Measurements from ENCODE around the gene ATP1B1. TPM values are rescaled to one million over a fixed set of nuclear protein-coding genes. Genes with fewer than 3 reads are reported as not detected.

Gene ATP1B1
- total and polyA plus RNA-seq, 9 of the 15 experiments (the other 6 are each of a cell fraction or from before 2014, with no cell fraction given): 0.76 to 3.0 (median 1.7) TPM

GRCh38 chr1:169103002-169103401 is 3.5 kb upstream of the ATP1B1 start (continued):
- no peak for TF ChIP-seq BCLAF1 (IDR thresholded peaks at IDR 0.05; ENCODE audit: borderline replicate concordance in 1 of 2, control insufficient read depth in 1 of 2, low read depth in 2 of 2, low read length in 1 of 2)
- TF ChIP-seq TARDBP (IDR thresholded peaks at IDR 0.05): no peak

- intact Hi-C loops (cut with micrococcal nuclease) (loop anchor here (10.0 kb wide), 1 partner anchor 441 kb away; no protein-coding TSS in a partner anchor), in situ Hi-C loops (cut with MboI) (no loop called here)
- Histone ChIP-seq H3K4me2 (ENCODE audit: insufficient read depth, low read length) (no peak overlapping the region), H4K20me1 (replicated peaks; ENCODE audit: control insufficient read depth, insufficient read depth, low read length) (no peaks in the 10 kb centered on the region), H3K9me3 (replicated peaks; ENCODE audit: control insufficient read depth, insufficient read depth, low read depth, low read length) (no peaks in the 10 kb centered on the region), H3K27ac (ENCODE audit: extremely low read depth, low read depth, low read length) (no peak overlapping the region), H3K79me2 (ENCODE audit: control insufficient read depth, insufficient read depth, low read length) (no peaks in the 10 kb centered on the region), H2AFZ (ENCODE audit: low read depth, low read length) (no peak overlapping the region), H3K4me3 (no peak overlapping the region), H3K27me3 (ENCODE audit: control insufficient read depth in 2 of 2, insufficient read depth in 2 of 2, low read length in 2 of 2) (peaks cover 15 to 51% of the 10 kb centered on the region in 2 experiments), H3K9ac (ENCODE audit: insufficient read depth in 1 of 2, low read depth in 2 of 2, low read length in 2 of 2) (no peak overlapping the region), H3K9me1 (ENCODE audit: control insufficient read depth, insufficient read depth, low read length) (no peaks in the 10 kb centered on the region), H3K4me1 (replicated peaks in 1 of 2; ENCODE audit: control insufficient read depth in 2 of 2, insufficient read depth in 2 of 2, low read length in 2 of 2) (peaks cover 3 to 18% of the 10 kb centered on the region in 2 experiments; a peak in 4 of 5 replicates), H3K36me3 (ENCODE audit: control insufficient read depth, insufficient read depth, low read length) (no peaks in the 10 kb centered on the region)
- ChIA-PET POLR2A (interaction anchor here (1.4 kb wide), 1 partner anchor 9 kb away, joined by 8 read pairs; no protein-coding TSS in a partner anchor), CTCF (ENCODE audit: low intra/inter-chr PET ratio) (no interaction called here)
- TF ChIP-seq ESRRA (IDR thresholded peaks at IDR 0.05; ENCODE audit: borderline replicate concordance, low read depth) (peak; percentile 57; the same call in 1 of the 2 replicates), SMC3 (conservative IDR thresholded peaks at IDR 0.05; ENCODE audit: insufficient read depth, low read depth, low read length) (no peak), ZNF280B (CRISPR knock-in tag; IDR thresholded peaks at IDR 0.05) (no peak)
- ATAC-seq (no peak), FAIRE-seq (no peak), DNase-seq (ENCODE audit: extremely low read depth in 1 of 4, low spot score in 3 of 4) (no peak)
- WGBS (ENCODE audit: insufficient coverage, low coverage, missing lambda C conversion rate): 5% methylated on average over 6 of the region's 6 CpGs
- BruUV-seq (replicated peaks): no TSS peak
Measured at GRCh38 chr1:169103480-169103893, 3.0 kb upstream of the ATP1B1 start.
